Progenitor cell of endocrine pancreas (in vitro differentiated cells): Measurements from ENCODE around the gene LENG9. TPM values are rescaled to one million over a fixed set of nuclear protein-coding genes. Genes with fewer than 3 reads are reported as not detected.
"Not testable (repeated sequence)": the region's sequence is repeated elsewhere in the genome, so short reads cannot be mapped to it uniquely, and the experiment has no call there.

Experiments used
- DNase-seq: peaks from one replicate; pipeline ENCODE4 v3.0.0; 2021; ENCODE audit warnings: low spot score; ENCODE audit not compliant: unreplicated experiment
- H3K27ac Mint-ChIP-seq: 2 replicates; pipeline ENCODE4 v1.8.0; 2021; ENCODE audit warnings: mild to moderate bottlenecking, moderate library complexity, mixed read lengths
- H3K27me3 Mint-ChIP-seq: 2 replicates; pipeline ENCODE4 v1.8.0; 2021; ENCODE audit warnings: mixed read lengths
- H3K36me3 Mint-ChIP-seq: 2 replicates; pipeline ENCODE4 v1.8.0; 2022; ENCODE audit warnings: mixed read lengths; ENCODE audit not compliant: insufficient read depth
- H3K4me1 Mint-ChIP-seq: 2 replicates; pipeline ENCODE4 v1.8.0; 2021; ENCODE audit warnings: low read depth, mixed read lengths
- H3K4me3 Mint-ChIP-seq: 2 replicates; pipeline ENCODE4 v1.8.0; 2021; ENCODE audit warnings: low read depth, mild to moderate bottlenecking, moderate library complexity, mixed read lengths
- H3K9me3 Mint-ChIP-seq: 2 replicates; pipeline ENCODE4 v1.8.0; 2021; ENCODE audit warnings: low read depth, mixed read lengths
- CTCF ChIP-seq: fragments of 200-600 bp; sonication (generic); IDR thresholded peaks from one replicate; pipeline ENCODE4 v1.5.0; 2021; ENCODE audit warnings: antibody characterized with exemption, mild to moderate bottlenecking; ENCODE audit not compliant: unreplicated experiment
- total RNA-seq: library from RNA; stranded (reverse); gene quantifications from 2 replicates; pipeline ENCODE4 v1.2.1, GENCODE V29; 2021

Gene LENG9
- total RNA-seq, 1 donor from 2014 or later = 0.72 TPM

- no peaks in the 10 kb centered on the region for H3K36me3 Mint-ChIP-seq
- DNase-seq = no peak
- H3K9me3 Mint-ChIP-seq = peaks cover 33% of the 10 kb centered on the region
- no peak within 1 kb of the TSS for H3K27ac Mint-ChIP-seq
- no peaks in the 10 kb centered on the region for H3K4me1 Mint-ChIP-seq
- no peak within 1 kb of the TSS for H3K4me3 Mint-ChIP-seq
- H3K27me3 Mint-ChIP-seq = no peaks in the 10 kb centered on the region
- TF ChIP-seq CTCF = no peak
Measured at GRCh38 chr19:54502518-54503048, 39.0 kb upstream of the LENG9 start, which contains the start of gene LAIR2. Gene LAIR2, plus strand, starts transcription at chr19:54502831. Its CDS starts 88 bp downstream, at chr19:54502919.

DNA sequence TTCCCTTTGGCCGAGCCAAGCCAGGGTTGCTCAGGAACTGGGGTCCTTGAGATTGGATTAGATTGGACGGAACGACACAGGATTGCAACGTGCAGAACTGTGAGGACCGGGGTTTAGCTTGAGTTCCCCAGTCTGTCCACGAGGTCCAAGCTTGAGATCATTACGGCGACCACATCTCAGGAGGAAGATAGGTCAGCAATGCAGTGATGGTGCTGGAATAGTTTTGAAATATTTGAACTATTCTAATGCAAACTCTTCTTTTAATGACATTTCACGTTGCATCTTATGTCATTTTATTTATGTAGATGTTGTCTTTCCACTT lies 34.8 kb upstream of the LENG9 start:
- H3K27ac Mint-ChIP-seq, H3K4me3 Mint-ChIP-seq, H3K27me3 Mint-ChIP-seq, H3K4me1 Mint-ChIP-seq, H3K36me3 Mint-ChIP-seq, DNase-seq: not testable (repeated sequence)
- peaks cover 31% of the 10 kb centered on the region for H3K9me3 Mint-ChIP-seq

- H3K27me3 Mint-ChIP-seq, H3K4me1 Mint-ChIP-seq, DNase-seq, H3K4me3 Mint-ChIP-seq, H3K36me3 Mint-ChIP-seq, H3K27ac Mint-ChIP-seq: not testable (repeated sequence)
- H3K9me3 Mint-ChIP-seq = peaks cover 31% of the 10 kb centered on the region
Measured at GRCh38 chr19:54497747-54498450, 34.3 kb upstream of the LENG9 start.

GRCh38 chr19:54495284-54495683 lies 31.7 kb upstream of the LENG9 start:
- not testable (repeated sequence) for H3K4me3 Mint-ChIP-seq, DNase-seq, H3K4me1 Mint-ChIP-seq, H3K36me3 Mint-ChIP-seq, H3K27me3 Mint-ChIP-seq, H3K27ac Mint-ChIP-seq
- H3K9me3 Mint-ChIP-seq = peaks cover 23% of the 10 kb centered on the region

DNA sequence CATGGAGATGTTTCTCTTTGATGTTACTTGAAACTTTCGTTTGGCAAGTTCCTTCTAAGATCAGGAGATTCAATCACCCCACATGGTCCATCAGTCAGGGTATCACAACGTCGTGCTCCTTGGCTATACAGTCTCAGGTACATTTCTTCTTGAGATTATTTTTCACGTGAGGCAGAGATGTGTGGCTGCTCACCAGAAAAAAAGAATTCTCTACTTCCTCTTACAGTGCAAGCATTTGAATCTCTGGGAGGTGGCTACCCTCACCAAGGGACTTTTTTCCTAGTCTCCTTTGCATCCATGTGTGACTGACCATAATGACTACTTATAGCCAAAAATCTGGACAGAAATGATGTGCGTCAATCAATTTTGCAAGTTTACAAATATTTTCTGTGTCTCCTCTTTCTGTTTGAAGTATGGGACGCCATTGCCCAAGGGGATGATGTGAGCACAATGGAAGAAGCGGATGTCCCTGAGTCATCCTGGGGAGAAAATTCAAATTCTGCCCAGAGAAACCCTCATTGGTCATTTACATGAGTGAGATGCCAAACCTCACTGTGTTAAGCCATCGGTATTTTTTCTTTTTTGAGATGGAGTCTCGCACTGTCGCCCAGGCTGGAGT lies 30.5 kb upstream of the LENG9 start:
- DNase-seq = no peak
- Mint-ChIP-seq H3K36me3 (no peaks in the 10 kb centered on the region), H3K27ac (no peak overlapping the region), H3K4me3 (no peak overlapping the region), H3K27me3 (no peaks in the 10 kb centered on the region), H3K4me1 (no peaks in the 10 kb centered on the region), H3K9me3 (peaks cover 18% of the 10 kb centered on the region)
- no peak for TF ChIP-seq CTCF

- not testable (repeated sequence) for H3K27ac Mint-ChIP-seq, H3K4me1 Mint-ChIP-seq, H3K36me3 Mint-ChIP-seq, H3K27me3 Mint-ChIP-seq, H3K4me3 Mint-ChIP-seq, DNase-seq
- H3K9me3 Mint-ChIP-seq = peaks cover 18% of the 10 kb centered on the region
Measured at GRCh38 chr19:54493056-54493455, 29.5 kb upstream of the LENG9 start.

DNA sequence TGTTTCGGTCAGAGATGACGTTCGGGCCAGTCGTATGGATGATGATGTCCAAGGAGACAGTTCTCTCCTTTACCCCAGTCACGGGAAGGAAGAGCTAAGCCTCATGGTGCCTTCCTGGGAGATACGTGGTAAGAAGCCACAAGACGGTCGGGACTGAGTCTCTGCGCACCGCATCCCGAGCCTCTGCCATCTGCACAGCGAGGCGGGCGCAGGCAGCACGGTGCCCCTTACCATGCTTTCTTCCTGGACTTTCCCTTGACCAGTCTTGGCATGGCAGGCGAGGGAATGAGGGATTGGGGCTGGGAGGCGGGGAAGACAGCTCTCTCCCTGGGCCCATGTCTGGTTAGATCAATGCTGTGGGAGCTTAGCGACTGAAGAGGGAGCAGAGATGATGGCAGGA lies 29.0 kb upstream of the LENG9 start:
- H3K27me3 Mint-ChIP-seq = no peaks in the 10 kb centered on the region
- TF ChIP-seq CTCF = no peak
- no peaks in the 10 kb centered on the region for H3K4me1 Mint-ChIP-seq

More for the DNA sequence above, 29.0 kb upstream of the LENG9 start:
- H3K27ac Mint-ChIP-seq = no peak overlapping the region
- peaks cover 17% of the 10 kb centered on the region for H3K9me3 Mint-ChIP-seq
- H3K4me3 Mint-ChIP-seq = no peak overlapping the region
- no peak for DNase-seq
- H3K36me3 Mint-ChIP-seq = no peaks in the 10 kb centered on the region
